Fibroblast of lung (primary cell): Measurements from ENCODE around the gene SCN8A.

ENCODE experiments used
- CTCF ChIP-seq, 2 donors: IDR thresholded peaks in 1 of 2; conservative IDR thresholded peaks in 1 of 2; 1 replicate in 1 of 2; 2 replicates in 1 of 2; pipeline ENCODE4 v1.5.1; 2011 to 2012; ENCODE audit warnings: low read length in 2 of 2, control low read depth in 1 of 2, inconsistent platforms in 1 of 2, low read depth in 1 of 2, mild to moderate bottlenecking in 1 of 2
- EZH2 ChIP-seq: IDR thresholded peaks from 2 replicates; pipeline ENCODE4 v1.5.1; 2012; ENCODE audit warnings: low read length, control low read depth, mild to moderate bottlenecking; ENCODE audit errors: missing control alignments

GRCh38 chr12:51821440-51822260 is 230.6 kb downstream of the SCN8A start:
- no peak for TF ChIP-seq EZH2
- TF ChIP-seq CTCF (conservative IDR thresholded peaks at IDR 0.05 in 1 of 2, IDR thresholded peaks at IDR 0.05 in 1 of 2; ENCODE audit: low read depth in 1 of 2, low read length in 2 of 2), result no peak
